ENCODE results near the gene STIL.

The STIL gene

DNA sequence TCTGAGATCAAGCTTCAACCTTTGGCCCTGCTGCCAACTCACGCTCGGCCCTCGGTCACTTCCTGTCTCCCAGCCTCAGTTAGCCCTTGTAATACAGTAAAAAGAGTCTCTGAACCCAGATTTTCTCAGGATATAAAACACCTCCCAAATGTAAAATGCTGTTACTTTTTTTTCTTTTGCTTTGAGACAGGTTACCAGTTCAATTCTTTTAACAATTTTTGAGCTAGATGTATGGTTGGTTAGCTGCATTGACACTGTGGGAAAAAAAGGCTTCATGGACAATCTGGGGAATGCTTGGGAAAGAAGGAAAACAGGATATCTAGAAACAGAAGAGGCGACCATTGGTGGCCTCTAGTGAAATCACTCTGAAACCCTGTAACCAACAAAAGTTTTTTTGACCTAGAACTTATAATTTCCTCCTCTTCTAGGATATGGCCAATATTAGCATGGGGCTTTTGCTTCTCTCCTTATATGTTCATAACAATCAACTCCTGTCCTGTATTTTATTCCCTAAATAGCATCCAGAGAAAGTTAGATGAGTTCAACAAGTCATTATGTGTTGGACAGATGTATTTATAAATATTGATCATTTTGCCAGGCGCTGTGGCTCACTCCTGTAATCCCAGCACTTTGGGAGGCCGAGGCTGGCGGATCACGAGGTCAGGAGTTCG lies 21.0 kb upstream of the STIL start:
- Histone ChIP-seq H3K4me1 (ENCODE audit: insufficient read depth, low read length) (peaks cover 45% of the 10 kb centered on the region), H3K4me2 (ENCODE audit: insufficient read depth, low read length) (peak overlapping the region; percentile 80), H2AFZ (ENCODE audit: low read depth, low read length) (peak overlapping the region; percentile 80), H3K79me2 (ENCODE audit: insufficient read depth, low read length) (peaks cover 67% of the 10 kb centered on the region), H3K27me3 (ENCODE audit: insufficient read depth, low read length, poor library complexity) (no peaks in the 10 kb centered on the region), H3K9me3 (ENCODE audit: insufficient read depth, low read length, severe bottlenecking) (no peaks in the 10 kb centered on the region), H3K36me3 (ENCODE audit: insufficient read depth, low read length) (peaks cover 7% of the 10 kb centered on the region), H4K20me1 (ENCODE audit: insufficient read depth, low read length) (peaks cover 12% of the 10 kb centered on the region; the same call in 1 of the 2 replicates), H3K27ac (ENCODE audit: low read length) (peak overlapping the region; percentile 78), H3K4me3 (ENCODE audit: low read depth in 1 of 2, low read length in 2 of 2) (peak overlapping the region; percentile 60 to 76; a peak in 3 of 4 replicates), H3K9ac (ENCODE audit: low read depth, low read length) (peak overlapping the region; percentile 94)
- no peak for DNase-seq
- ATAC-seq (ENCODE audit: insufficient read depth, low read depth), result no peak
- TF ChIP-seq, protein P1, sequence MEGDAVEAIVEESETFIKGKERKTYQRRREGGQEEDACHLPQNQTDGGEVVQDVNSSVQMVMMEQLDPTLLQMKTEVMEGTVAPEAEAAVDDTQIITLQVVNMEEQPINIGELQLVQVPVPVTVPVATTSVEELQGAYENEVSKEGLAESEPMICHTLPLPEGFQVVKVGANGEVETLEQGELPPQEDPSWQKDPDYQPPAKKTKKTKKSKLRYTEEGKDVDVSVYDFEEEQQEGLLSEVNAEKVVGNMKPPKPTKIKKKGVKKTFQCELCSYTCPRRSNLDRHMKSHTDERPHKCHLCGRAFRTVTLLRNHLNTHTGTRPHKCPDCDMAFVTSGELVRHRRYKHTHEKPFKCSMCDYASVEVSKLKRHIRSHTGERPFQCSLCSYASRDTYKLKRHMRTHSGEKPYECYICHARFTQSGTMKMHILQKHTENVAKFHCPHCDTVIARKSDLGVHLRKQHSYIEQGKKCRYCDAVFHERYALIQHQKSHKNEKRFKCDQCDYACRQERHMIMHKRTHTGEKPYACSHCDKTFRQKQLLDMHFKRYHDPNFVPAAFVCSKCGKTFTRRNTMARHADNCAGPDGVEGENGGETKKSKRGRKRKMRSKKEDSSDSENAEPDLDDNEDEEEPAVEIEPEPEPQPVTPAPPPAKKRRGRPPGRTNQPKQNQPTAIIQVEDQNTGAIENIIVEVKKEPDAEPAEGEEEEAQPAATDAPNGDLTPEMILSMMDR (IDR thresholded peaks at IDR 0.05; ENCODE audit: borderline replicate concordance, extremely low read depth, low read length, poor library complexity, severe bottlenecking), result no peak
- no peak for TF ChIP-seq EZH2 (IDR thresholded peaks at IDR 0.05; ENCODE audit: borderline replicate concordance, low read depth, low read length, severe bottlenecking)

- Histone ChIP-seq H2AFZ (ENCODE audit: low read depth, low read length) (peak overlapping the region; percentile 88), H3K9ac (ENCODE audit: low read depth, low read length) (peak overlapping the region; percentile 94), H3K36me3 (ENCODE audit: insufficient read depth, low read length) (peaks cover 4% of the 10 kb centered on the region), H3K79me2 (ENCODE audit: insufficient read depth, low read length) (peaks cover 61% of the 10 kb centered on the region), H4K20me1 (ENCODE audit: insufficient read depth, low read length) (peaks cover 6% of the 10 kb centered on the region; the same call in 1 of the 2 replicates), H3K9me3 (ENCODE audit: insufficient read depth, low read length, severe bottlenecking) (no peaks in the 10 kb centered on the region), H3K27ac (ENCODE audit: low read length) (peak overlapping the region; percentile 78), H3K4me2 (ENCODE audit: insufficient read depth, low read length) (peak overlapping the region; percentile 80), H3K4me1 (ENCODE audit: insufficient read depth, low read length) (peaks cover 45% of the 10 kb centered on the region), H3K27me3 (ENCODE audit: insufficient read depth, low read length, poor library complexity) (no peaks in the 10 kb centered on the region), H3K4me3 (ENCODE audit: low read depth in 1 of 2, low read length in 2 of 2) (peak overlapping the region; percentile 60 to 76; a peak in 3 of 4 replicates)
- ATAC-seq (ENCODE audit: insufficient read depth, low read depth) (peak; percentile 89), DNase-seq (peak; percentile 75)
- TF ChIP-seq, protein P1 (IDR thresholded peaks at IDR 0.05; ENCODE audit: borderline replicate concordance, extremely low read depth, low read length, poor library complexity, severe bottlenecking), result peak; percentile 45
- no peak for TF ChIP-seq EZH2 (IDR thresholded peaks at IDR 0.05; ENCODE audit: borderline replicate concordance, low read depth, low read length, severe bottlenecking)
These were observed 20.2 kb upstream of the STIL start for GRCh38 chr1:47333922-47334764.

DNA sequence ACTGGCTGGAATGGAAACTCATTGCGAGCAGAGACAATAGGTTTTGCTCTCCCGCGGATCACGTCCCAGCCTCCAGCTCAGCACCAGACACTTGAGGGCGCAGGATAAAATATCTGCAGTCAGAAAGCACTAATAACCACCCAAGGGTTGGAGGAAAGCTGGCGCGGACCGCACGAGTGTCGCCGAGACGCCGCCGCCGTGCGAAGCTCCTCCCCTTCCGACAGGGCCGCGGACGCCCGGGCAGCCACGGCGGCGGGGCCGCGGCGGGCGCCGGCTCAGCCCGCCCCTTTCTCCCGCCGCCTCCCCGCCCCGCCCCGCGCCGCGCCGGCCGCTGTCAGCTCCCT lies 19.6 kb upstream of the STIL start, which contains the start of gene CMPK1:
Gene CMPK1 (plus strand): TSS at position 213 of the 344 bp plus-strand sequence. CDS start 156 bp downstream, outside the sequence.
- Histone ChIP-seq H3K4me1 (ENCODE audit: insufficient read depth, low read length) (peaks cover 45% of the 10 kb centered on the region), H3K9ac (ENCODE audit: low read depth, low read length) (peak within 1 kb of the TSS; percentile 94), H3K9me3 (ENCODE audit: insufficient read depth, low read length, severe bottlenecking) (no peaks in the 10 kb centered on the region), H3K4me2 (ENCODE audit: insufficient read depth, low read length) (peak within 1 kb of the TSS; percentile 80), H3K4me3 (ENCODE audit: low read depth in 1 of 2, low read length in 2 of 2) (peak within 1 kb of the TSS; percentile 60 to 76), H3K27me3 (ENCODE audit: insufficient read depth, low read length, poor library complexity) (no peaks in the 10 kb centered on the region), H3K36me3 (ENCODE audit: insufficient read depth, low read length) (no peaks in the 10 kb centered on the region; the same call in 1 of the 2 replicates), H3K27ac (ENCODE audit: low read length) (peak within 1 kb of the TSS; percentile 78), H4K20me1 (ENCODE audit: insufficient read depth, low read length) (peaks cover 3% of the 10 kb centered on the region; the same call in 1 of the 2 replicates), H3K79me2 (ENCODE audit: insufficient read depth, low read length) (peaks cover 55% of the 10 kb centered on the region), H2AFZ (ENCODE audit: low read depth, low read length) (peak within 1 kb of the TSS; percentile 88)
- TF ChIP-seq, protein P1 (IDR thresholded peaks at IDR 0.05; ENCODE audit: borderline replicate concordance, extremely low read depth, low read length, poor library complexity, severe bottlenecking), result peak; percentile 54
- no peak for TF ChIP-seq EZH2 (IDR thresholded peaks at IDR 0.05; ENCODE audit: borderline replicate concordance, low read depth, low read length, severe bottlenecking)
- ATAC-seq (ENCODE audit: insufficient read depth, low read depth), result peak; percentile 76
- DNase-seq, result peak; percentile 82

Data from DND-41 (cell line).